GM18873 (cell line): ENCODE measurements around the gene PVALEF.

Source experiments
- ATAC-seq: cut with Tn5 transposase; IDR thresholded peaks from one replicate; pipeline ENCODE4 v1.9.1; 2021; ENCODE audit warnings: mild to moderate bottlenecking, moderate library complexity, moderate number of reproducible peaks; ENCODE audit not compliant: unreplicated experiment, low FRiP score

PVALEF gene

DNA sequence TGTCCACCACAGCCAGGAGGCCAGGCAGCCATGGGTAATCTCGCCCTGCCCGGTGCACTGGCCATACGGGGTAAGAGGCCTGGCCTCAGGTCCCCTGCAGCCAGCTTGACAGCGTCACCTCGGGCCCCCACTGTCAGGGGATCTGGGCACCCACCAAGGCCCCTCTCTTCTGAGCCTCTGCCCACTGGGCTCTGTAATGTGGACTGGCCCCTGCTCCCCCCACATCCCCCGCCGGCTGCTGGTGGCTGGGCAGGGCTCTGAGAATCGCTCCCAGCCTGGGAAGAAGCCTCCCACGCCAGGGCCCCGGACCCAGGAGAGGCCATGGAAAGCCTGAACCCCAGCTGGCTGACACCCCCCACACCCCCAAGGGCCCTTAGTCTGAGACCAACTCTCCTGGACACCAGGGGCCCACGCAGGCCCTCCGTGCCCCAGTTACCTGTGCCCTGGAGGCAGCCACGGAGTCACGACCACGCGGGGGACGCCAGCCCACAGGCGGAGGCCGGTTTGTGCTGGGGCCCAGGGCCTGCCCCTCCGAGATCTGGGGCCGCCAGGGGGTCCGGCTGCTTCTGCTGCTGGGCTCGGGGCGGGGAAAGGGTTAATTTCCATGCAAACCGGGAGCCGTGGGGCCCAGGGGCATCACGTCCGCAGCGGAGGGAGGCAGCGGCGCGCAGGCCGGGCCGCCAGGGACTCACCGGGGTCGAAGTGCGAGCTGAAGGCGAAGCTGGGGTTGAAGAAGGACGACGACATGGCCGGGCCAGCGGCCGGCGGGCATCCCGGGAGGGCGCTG, at the start of gene PVALEF:
Gene PVALEF (plus strand): TSS at position 262 of the 787 bp plus-strand sequence. CDS start 15,720 bp downstream, outside the sequence.
- no peak for ATAC-seq

DNA sequence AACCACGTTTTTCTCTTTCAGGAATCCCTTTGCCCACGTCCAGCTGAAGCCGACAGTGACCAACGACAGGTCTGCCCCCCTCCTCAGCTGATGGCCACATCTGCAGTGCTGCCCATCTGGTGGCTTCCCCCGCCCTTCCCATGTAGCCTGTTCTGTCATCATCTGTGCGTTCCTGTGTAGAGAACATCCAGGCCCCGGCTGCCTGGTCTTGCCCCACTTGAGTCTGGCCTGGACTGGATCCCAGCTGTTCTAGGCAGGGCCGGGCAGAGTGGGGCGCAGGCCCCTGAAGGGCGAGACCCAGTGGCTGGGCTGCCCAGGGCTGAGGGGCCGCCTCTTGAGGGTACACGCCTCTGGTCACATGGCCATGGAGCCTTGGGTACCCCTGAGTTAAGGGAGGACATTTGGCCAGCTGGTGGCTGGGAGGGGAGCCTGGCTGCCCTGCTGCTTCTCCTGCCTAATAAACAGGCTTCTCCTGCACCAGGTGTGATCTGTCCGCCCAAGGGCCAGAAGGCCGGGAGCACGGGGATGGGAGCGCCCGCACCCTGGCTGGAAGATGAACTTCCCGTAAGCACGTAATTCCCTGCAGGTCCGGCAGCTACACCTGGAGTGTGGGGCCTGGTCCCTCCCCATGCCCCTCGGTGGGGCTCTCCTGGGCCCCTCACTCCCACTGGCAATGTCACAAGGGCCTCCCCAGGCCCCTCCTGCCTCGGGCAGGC, 49.4 kb upstream of the PVALEF start:
- ATAC-seq: no peak

DNA sequence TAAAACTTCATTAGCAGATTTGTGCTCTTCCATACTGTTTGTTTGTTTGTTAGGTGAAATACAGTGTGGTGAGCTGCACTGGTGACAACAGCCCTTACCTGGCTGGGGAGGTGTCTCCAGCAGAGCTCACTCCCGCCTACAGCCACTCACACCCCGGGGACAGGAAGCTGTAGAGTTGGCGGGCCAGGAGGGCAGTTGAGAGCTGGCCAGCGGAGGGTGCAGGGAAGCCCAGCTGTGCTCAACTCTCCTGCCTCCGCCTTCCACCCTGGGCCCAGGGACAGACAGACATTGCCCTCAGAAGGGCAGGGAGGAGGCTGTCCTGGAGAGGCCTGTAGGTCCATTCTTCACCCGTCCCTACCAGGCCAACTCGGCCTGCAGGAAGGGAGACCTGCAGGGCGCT, 48.6 kb upstream of the PVALEF start:
- ATAC-seq: no peak

DNA sequence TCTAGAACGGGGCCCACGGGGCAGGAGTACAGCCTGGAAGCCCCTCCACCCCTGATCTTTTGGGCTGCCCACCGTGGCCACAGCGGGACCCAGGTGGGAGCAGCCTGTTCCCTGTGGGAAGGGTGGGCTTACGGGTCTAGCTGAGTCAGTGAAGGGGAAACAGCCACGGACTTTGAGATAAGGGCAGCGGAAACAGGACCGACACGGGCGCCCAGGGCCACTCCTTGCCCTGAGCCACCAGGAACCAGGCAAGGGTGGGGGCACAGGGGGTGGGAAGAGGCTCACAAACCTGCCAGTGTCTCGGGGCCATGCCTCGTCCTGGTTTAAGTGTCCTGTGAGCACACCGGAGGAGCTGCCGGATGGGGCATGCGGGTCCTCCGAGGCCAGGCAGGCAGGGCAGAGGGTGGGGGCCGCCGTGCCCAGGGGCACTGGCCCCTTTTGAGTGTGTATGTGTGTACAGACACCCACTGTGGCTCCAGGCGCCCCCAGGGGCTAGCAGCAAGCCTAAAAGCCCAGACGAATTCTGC, 47.6 kb upstream of the PVALEF start:
- ATAC-seq: no peak

DNA sequence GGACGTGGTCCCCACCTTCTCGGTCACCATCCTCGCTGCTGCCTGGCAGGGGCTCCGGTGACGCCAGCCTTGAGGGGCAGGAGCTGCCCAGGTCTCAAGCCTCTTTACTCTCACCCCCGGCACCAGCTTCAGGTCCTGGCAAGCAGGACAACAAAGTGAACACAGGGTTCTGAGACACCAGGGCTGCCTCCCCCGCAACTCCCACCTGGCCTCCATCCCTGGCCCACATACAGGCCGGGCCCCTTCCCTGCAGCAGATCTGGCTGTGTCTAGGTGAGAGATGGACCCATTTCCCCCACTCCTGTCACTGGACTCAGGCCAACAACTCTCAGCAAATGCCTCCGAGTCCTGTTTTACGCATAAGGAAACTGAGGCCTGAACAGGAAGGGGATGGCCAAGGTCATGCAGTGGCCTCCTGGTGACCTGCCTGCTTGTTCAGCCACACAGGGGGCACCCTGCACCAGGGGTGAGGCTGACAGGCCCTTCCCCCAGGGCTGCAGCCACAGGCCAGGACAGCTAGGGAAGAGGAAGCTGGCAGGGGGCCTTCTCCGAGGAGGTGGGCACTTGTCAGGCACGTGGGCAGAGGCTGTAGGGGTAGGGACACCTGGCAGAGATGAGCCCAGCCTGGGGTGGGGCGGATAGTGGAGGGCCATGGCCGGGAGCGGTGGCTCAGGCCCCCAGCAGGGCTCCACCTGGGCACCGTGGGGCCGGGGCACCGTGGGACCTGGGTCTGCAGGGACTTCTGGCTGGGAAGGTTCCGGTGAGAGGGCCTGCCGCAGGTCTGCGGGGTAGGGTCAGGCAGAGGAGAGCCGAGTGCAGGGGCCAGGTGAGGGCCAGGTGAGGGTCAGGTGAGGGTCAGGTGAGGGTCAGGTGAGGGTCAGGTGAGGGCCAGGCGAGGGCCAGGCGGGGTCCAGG, 46.7 kb upstream of the PVALEF start:
- ATAC-seq: no peak

DNA sequence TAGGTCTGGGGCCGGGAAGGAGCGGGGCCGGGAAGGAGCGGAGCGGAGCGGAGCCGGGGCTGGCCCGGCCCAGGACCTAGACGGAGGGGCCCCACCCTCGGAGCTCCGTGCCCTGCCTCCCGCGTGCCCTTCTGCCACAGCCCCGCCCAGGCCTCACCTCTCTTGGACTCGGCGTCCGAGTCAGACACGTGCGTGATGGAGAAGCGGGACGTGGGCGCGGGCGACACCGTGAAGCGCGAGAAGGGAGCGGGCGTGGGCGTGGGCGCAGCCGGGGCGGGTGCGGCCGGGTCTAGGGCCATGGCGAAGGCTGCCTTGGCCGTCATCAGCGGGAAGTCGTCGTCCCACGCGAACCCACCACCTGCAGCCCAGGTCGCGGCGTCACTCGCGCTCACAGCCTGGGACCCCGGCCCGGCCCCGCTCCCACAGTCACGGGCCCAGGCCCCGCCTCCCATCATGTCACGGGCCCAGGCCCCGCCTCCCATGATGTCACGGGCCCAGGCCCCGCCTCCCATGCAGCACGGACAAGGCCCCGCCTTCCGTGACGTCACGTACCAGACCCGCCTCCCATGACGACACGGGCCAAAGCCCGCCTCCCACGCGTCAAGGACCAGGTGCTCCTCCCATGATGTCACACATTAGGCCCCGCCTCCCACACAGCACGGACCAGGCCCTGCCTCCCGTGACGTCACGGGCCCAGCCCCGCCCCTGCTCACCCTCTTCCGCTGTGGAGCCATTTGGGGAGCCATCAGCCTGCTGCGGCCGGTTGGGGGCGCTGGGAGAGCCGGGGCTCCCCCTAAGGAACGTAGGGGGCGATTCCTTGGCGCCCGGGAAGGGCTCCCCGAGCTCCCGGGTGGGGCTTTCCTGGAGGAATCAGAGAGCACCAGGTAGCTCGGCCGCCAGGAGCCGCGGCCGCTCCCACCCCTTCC, 45.8 kb upstream of the PVALEF start:
- no peak for ATAC-seq

DNA sequence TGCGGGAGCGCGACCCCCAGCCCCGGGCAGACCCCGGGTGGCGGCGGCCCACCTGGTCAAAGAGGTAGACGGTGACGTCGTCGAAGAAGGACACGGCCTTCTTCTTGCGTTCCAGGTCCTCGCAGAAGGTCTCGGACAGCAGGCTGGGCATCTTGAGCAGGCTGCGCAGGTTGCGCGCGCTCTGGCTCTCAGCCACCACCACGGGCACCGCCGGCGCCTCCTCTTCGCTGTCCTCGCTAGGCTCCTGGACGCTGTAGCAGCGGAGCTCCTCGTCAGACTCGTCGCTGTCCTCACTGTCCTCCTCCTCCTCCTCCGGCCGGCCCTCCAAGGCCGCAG, 45.2 kb upstream of the PVALEF start:
- no peak for ATAC-seq

DNA sequence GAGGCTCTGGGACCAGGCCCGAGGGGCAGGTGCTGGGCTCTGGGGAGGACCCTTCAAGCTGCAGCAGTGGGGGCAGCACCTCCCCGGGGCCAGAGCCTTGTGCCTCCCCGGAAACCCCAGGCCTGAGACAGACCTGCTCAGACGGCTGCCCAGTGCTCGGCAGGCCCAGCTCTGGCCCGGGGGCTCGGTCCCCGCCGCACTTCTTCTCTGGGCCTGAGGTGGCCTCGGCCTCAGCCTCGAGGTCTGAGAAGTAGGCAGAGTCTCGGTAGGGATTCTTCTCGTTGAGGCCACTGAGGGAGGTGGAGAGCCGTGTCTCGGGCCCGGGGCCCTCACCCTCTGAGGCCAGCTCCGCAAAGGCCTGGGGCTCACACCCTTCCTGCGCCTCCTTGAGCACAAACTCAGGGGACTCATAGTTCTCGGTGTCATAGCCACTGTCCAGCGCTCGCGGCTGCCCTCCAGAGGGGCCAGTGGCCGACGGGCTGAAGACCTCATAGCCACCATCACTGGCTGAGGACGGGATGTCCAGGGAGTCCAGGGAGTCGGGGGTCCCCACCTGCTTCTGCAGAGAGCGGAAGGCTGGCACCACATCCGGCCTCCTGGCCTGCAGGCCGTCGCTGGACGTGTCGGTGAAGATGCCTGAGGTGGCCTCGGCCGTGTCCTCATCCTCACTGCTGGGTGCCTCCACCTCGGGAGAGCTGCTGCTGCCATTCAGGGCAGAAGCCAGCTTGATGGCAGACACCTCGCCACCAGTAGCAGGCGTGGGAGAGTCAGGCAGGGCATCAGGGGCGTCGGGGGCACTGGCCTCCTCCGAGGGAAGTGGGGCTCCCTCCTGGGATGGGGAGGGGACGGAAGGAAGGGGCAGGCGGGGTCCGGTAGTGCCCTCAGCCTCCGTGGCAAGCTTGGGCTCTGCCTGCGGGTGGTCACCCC, 44.3 kb upstream of the PVALEF start:
- ATAC-seq: no peak

DNA sequence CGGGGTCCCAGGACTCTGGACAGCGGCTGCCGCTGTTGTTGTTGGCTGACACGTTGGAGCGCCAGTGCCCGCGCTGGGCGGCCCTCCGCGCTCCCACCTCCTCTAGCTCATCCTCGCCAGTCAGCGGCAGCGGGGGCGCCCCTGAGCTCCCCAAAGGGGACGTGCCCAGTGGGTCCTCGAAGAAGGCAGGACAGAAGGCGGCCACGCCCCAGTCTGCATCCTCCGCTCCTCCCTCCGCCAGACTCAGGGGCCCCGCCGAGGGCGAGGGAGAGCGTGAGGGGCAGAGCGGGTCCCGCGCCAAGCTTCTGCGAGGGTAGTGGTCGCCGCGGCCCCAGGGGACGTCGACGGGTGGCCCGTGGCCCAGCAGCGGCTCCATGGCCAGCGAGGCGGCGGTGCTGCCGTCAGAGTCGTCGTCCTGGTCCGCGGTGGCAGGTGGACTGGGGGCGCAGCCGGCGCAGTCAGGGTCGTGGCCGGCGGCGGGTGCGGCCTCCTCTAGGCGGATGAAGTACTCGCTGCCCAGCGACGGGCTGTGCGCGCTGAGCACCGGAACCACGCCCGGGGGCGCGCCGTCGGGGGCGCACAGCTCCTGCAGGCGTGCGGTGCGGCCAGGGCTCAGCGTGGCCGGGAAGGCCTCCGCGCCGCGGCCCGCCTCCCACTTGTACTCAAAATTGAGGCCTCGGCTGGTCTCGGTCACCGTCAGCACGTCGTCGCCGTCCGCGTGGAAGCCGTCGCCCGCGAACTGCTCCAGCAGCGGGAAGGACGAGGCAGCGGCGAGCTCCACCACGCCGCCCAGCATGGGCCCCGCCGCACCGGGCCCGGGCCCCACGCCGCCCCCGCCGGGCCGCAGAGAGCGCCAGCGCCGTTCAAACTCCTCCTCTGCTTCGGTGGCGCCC, 43.2 kb upstream of the PVALEF start:
- ATAC-seq: no peak

DNA sequence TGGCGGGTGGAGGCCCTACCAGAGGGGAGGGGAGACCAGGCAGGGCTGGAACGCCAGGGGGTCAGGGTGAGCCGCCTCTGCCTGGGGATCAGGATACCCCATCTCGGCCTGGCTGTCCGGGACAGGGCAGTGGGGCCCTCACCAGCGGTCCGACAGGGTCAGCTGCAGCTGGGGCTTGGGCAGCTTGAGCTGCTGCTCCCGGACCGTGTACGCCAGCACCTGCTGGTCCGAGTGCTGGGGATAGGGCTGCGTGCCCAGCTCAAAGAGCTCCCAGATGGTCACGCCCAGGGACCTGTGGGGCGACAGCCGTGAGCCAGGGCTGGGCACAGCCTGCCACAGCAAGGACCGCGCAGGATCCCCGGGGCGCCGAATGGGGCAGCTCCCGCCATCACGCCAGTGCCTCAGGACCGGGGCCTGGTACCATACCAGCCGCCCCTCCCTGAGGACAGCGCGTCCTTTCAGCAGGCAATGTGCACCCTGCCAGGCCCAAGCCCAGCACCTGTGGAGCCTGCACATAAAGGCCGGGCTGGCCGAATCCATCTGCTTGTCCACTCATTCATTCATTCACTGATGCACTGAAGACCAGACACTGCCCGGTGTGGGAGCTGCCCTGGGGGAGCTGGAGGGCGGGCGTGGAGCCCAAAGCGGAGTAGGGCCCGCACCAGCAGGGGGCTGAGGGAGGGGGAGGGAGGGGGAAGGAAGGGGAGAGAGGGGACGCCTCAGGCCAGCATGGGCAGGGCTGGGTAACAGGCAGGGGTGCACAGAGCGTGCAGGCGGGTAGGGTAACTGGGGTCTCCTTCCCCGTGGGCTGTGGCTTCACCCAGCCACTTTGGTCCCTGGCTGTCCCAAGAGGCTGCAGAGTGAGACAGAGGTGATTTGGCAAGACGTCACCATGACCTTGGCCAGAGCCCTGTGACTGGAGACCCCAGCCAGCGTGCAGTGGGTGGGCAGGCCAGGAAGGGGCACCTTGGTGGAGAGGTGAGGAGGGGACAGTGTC, 42.0 kb upstream of the PVALEF start:
- no peak for ATAC-seq

DNA sequence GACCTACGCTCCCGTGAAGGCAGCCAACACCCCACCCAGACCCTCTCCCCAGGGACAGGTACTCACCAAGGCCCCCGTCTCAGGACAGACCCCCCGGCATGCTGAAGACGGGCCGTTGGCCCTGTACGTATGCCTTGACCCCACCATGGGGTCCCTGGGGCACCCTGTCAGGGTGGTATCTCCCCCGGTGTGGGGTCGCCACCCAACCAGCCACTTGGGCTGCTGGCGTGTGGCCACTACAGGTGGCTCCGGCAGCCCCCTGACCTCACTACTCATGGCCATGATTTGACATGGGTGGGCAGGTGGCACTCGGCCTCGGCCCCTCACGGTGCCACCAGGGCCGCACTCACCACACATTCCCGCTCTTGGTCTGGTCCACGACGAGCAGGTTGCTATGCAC, 40.9 kb upstream of the PVALEF start:
- no peak for ATAC-seq

DNA sequence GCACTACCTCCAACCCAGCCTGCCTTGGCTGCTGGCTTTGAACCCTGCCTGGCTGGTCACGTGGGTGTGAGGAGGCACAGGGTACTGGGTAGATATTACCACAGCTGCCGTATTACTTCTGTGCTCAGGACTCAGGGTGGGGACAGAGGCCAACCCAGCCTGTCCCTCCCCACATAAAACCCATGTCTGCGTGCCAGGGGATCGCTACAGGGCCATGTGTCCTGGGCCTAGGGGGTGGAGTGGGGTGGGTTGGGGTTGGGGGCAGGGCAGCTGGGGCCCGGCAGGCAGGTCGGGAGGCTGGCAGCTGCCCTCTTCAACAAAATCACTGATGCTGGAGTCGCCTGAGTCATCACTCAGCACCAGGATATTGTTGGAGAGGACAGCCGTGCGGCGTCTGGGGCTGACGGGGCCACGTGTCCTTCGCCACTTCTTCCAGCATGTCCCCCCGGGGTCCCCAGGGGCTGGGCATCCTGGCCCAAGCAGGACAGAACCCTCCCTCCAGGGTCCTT, 39.7 kb upstream of the PVALEF start:
- no peak for ATAC-seq

DNA sequence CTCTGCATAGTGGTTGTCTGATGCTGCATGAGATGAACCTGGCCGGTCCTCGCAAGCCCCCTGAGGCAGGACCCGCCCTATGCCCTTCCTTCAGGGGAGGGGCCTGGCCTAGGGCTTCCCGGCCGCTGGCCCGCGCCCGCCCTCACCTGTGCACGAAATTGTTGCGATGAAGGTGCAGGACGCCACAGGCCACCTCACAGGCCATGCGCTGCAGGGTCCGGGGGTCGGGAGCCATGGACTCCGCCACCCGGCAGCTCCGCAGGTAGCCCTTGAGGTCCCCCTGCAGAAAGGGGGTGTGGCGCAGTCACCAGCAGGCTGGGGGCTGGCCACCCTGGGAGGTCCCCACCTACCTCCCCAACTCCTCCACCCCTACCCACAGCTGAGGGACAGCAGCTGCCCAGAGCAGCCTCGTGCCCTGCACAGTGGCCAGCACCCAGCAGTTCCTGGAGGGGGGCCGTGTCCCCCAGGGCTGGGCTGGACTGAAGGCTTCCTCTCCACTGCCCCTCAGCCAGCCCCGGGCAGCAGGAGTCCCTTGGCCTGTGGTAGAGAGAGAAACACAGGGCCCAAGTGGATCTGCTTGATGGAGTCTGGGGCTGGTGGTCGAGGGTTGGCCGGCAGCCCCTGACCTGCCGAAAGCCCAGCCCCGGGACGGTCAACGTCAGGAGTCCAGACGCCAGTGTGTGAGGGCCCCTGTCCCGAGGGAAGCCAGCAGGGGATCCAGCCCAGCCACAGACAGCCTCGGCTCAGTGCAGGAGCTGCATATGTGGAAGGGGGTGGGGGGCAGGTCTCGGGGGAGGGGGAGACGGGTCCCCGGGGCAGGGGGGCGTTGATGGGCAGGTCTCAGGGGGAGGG, 38.8 kb upstream of the PVALEF start:
- no peak for ATAC-seq

DNA sequence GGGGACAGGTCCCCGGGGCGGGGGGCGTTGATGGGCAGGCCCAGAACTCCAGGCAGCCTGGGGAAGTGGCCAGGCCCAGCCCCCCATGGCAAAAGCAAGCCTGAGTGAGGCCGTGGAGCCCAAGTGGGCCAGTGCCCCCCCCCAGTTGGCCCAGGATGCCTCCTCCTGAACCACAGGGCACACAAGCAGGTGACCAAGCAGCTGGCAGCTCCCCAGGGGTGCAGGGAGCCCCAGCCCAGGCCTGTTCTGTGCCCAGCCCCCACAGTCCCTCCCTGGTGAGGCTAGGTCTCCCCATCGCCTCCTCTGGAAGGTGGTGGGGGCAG, 38.2 kb upstream of the PVALEF start:
- ATAC-seq: no peak

DNA sequence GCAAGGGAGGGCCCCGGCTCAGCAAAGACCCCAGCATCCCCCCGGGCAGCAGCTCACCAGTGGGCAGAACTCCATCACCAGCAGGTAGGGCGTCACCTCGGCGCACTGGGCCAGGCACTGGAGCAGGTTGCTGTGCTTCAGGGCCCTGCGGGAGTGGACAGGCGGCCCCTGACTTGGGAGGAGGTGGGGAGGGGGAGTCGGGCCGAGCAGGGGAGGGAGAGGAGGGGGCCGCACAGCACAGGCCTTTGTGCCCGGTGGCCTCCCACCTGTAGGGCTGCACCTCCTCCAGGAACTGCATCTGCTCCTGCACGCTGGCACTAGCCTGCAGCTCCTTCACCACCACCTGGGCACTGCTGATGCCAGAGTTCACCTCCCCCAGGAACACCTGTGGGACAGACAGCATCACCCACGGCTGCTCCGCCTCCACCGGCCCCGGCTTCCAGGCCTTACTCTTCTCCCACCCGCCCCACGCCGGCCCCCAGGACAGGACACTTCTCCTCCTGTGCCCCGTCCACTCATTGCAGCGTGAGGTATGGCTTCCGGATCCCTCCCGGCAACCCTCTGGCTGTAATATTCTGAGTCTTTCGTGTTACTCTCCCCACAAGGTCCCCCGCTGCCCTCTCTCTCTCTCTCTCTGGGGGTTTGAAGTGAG, 37.7 kb upstream of the PVALEF start:
- ATAC-seq: no peak
